ENCODE measurements around the gene PEPD.

DNA sequence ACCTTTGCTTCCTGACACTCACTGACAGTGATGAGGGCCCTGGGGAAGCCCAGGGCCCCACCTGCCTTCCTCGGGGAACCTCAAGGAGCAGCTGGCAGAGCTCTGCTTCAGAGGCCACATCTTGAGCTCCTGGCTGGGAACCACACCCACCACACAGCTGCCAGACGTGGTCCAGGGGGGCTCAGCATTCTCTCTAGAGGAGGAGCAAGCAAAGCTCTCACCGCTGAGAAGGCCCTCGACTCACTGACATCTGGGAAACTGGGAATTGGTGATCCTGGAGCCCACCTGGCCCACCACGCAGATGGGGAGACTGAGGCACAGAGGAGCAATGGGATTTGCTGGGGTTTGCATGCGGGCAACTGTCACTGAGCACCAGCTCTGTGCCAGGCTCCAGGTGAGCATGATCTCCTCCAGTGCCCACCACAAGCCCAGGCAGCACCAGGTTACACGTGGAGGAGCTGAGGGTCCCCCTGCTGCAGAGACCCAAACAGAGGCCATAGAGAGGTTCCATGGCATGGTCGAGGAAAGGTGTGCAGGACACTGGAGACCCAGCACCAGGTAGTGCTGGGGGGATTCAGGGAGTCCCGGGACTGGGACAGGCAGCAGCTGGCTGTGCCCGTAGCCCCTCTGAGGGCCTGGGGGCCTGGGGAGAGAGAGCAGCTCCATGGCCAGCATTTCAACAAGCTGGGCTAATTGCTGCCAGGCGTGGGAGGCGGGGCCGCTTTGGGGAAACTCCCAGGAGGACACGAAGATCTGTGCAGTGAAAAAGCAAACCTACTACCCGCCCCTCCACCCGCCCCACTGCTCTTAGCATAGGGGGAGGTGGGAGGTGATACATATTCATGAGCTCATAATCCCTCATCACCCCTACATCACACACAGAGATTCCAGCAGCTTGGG lies 33.4 kb downstream of the PEPD start:
- no peak for TF ChIP-seq POLR2A (IDR thresholded peaks at IDR 0.05)
- TF ChIP-seq, protein P1, sequence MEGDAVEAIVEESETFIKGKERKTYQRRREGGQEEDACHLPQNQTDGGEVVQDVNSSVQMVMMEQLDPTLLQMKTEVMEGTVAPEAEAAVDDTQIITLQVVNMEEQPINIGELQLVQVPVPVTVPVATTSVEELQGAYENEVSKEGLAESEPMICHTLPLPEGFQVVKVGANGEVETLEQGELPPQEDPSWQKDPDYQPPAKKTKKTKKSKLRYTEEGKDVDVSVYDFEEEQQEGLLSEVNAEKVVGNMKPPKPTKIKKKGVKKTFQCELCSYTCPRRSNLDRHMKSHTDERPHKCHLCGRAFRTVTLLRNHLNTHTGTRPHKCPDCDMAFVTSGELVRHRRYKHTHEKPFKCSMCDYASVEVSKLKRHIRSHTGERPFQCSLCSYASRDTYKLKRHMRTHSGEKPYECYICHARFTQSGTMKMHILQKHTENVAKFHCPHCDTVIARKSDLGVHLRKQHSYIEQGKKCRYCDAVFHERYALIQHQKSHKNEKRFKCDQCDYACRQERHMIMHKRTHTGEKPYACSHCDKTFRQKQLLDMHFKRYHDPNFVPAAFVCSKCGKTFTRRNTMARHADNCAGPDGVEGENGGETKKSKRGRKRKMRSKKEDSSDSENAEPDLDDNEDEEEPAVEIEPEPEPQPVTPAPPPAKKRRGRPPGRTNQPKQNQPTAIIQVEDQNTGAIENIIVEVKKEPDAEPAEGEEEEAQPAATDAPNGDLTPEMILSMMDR (IDR thresholded peaks at IDR 0.05), result no peak

Data from transverse colon (tissue), 3 donors.